IPS DF 19.7 (cell line): ENCODE results near the gene SGCD.
A peak's percentile ranks its signal among the peaks of the same experiment; 100 is the strongest.
"Not testable (repeated sequence)": the region's sequence is repeated elsewhere in the genome, so short reads cannot be mapped to it uniquely, and the experiment has no call there.

Experiments used
- DNase-seq: peaks from one replicate; pipeline ENCODE4 v3.0.0-alpha.2; 2013; ENCODE audit warnings: low read depth, low spot score

The SGCD gene

GRCh38 chr5:156628421-156628820, 301.5 kb downstream of the SGCD start:
- DNase-seq, result no peak

GRCh38 chr5:156631005-156631404, 304.0 kb downstream of the SGCD start:
- no peak for DNase-seq

GRCh38 chr5:156634301-156634700, 307.3 kb downstream of the SGCD start:
- no peak for DNase-seq

- DNase-seq, result no peak
These were observed 313.8 kb downstream of the SGCD start for GRCh38 chr5:156640691-156641241.

GRCh38 chr5:156641686-156642085, 314.7 kb downstream of the SGCD start:
- DNase-seq, result no peak

GRCh38 chr5:156647034-156647451, 320.1 kb downstream of the SGCD start:
- peak; percentile 7 for DNase-seq

- DNase-seq, result no peak
These were observed 327.5 kb downstream of the SGCD start for GRCh38 chr5:156654444-156654843.

- DNase-seq, result peak; percentile 12
These were observed 328.8 kb downstream of the SGCD start for GRCh38 chr5:156655732-156656131.

GRCh38 chr5:156664832-156665231, 337.9 kb downstream of the SGCD start:
- not testable (repeated sequence) for DNase-seq

- not testable (repeated sequence) for DNase-seq
These were observed 339.7 kb downstream of the SGCD start for GRCh38 chr5:156666686-156667085.

GRCh38 chr5:156667616-156668015, 340.7 kb downstream of the SGCD start:
- DNase-seq, result no peak

GRCh38 chr5:156669416-156669815, 342.5 kb downstream of the SGCD start:
- no peak for DNase-seq

- no peak for DNase-seq
These were observed 343.7 kb downstream of the SGCD start for GRCh38 chr5:156670615-156671014.

- DNase-seq, result no peak
These were observed 348.4 kb downstream of the SGCD start for GRCh38 chr5:156675395-156675794.

GRCh38 chr5:156677963-156678362, 351.0 kb downstream of the SGCD start:
- DNase-seq, result no peak

GRCh38 chr5:156678484-156678883, 351.5 kb downstream of the SGCD start:
- DNase-seq, result no peak

- no peak for DNase-seq
These were observed 353.9 kb downstream of the SGCD start for GRCh38 chr5:156680831-156681230.

GRCh38 chr5:156681265-156681664, 354.3 kb downstream of the SGCD start:
- DNase-seq, result no peak

GRCh38 chr5:156682971-156683370, 356.0 kb downstream of the SGCD start:
- no peak for DNase-seq

GRCh38 chr5:156683509-156683908, 356.5 kb downstream of the SGCD start:
- DNase-seq, result no peak

- DNase-seq, result no peak
These were observed 357.3 kb downstream of the SGCD start for GRCh38 chr5:156684216-156684615.

- no peak for DNase-seq
These were observed 358.5 kb downstream of the SGCD start for GRCh38 chr5:156685481-156685880.

GRCh38 chr5:156686380-156686779, 359.4 kb downstream of the SGCD start:
- DNase-seq, result no peak

GRCh38 chr5:156686796-156687195, 359.8 kb downstream of the SGCD start:
- DNase-seq, result no peak
